Right cardiac atrium (tissue), 5 donors: ENCODE measurements around the gene SERPINB11. TPM values are rescaled to one million over a fixed set of nuclear protein-coding genes. Genes with fewer than 3 reads are reported as not detected.

ENCODE experiments used
- ATAC-seq, 2 donors: fragments of 200-7000 bp; cut with Tn5 transposase; one replicate each; pipeline versions ENCODE4 v1.8.0 to v1.9.1; 2020; ENCODE audit warnings: moderate library complexity in 2 of 2, mild to moderate bottlenecking in 1 of 2
- DNase-seq, 3 donors: peaks; one replicate each; pipeline ENCODE4 v3.0.0-alpha.2; 2020
- H3K27ac ChIP-seq: one replicate; pipeline ENCODE4 v1.5.1; 2013; ENCODE audit warnings: mild to moderate bottlenecking, low read length, control low read depth, moderate library complexity
- H3K27me3 ChIP-seq: one replicate; pipeline ENCODE4 v1.6.1; 2013; ENCODE audit not compliant: control insufficient read depth, insufficient read depth
- H3K4me1 ChIP-seq: one replicate; pipeline ENCODE4 v1.6.1; 2013; ENCODE audit warnings: low read length; ENCODE audit not compliant: control insufficient read depth, insufficient read depth
- H3K4me3 ChIP-seq: one replicate; pipeline ENCODE4 v1.5.1; 2013; ENCODE audit warnings: low read length, control low read depth
- H3K9me3 ChIP-seq: one replicate; pipeline ENCODE4 v1.6.1; 2013; ENCODE audit warnings: low read length; ENCODE audit not compliant: control insufficient read depth
- WGBS: extraction: QIAGEN DNeasy Blood & Tissue Kit; methylation state at CpG from one replicate; pipeline ENCODE4 v1.1.7; 2013; 5-methylcytosine and 5-hydroxymethylcytosine counted together
- intact Hi-C, 4 donors: fragments of 100-400 bp; cut with DNase I; formaldehyde crosslinking; loops; one replicate each; pipeline versions ENCODE4 v1.11.0 to v1.14.0; 2022 to 2023
- polyA plus RNA-seq: library from polyadenylated mRNA; stranded (reverse); fragments of 200-250 nt; gene quantifications from one replicate; pipeline ENCODE4 v1.2.3, GENCODE V29; 2013
- total RNA-seq, 4 donors: library from RNA; stranded (reverse); fragmentation: NEBNext Ultra II Directional; extraction: Animal tissue kit (Norgen Biotek cat#: 25700); gene quantifications; one replicate each; pipeline ENCODE4 v1.2.1, GENCODE V29; 2021
- donor health status: healthy with polysubstance abuse.
- donor health status: DM: no; HTN: yes; CAD: no.
- donor health status: DM: no; HTN: no; CAD: no.
- donor health status: DM: no; HTN: yes; CAD: no; lungs with severe emphysema.
- donor health status: DM: yes; HTN: yes; CAD: no.

Gene SERPINB11
- total and polyA plus RNA-seq, 5 donors, result not detected

DNA sequence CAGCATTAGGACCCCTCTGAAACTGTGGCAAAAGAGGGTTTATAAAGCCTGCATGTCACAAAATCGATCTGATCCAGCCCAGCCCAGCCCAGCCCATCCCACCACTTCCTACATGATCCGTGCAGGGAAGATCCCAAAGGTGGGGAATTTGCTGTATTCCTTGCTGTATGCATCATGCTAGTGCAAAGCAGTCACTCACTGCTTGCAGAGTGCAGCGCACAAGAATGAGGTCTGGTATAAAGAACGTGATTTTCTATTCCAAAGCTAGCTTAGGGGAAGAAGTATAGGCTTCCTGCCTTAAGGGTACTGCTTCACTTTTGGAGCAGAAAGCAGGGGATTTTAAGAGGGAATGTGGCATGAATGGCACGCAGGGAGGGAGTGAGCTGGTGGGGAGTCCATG lies 18.9 kb upstream of the SERPINB11 start:
- Histone ChIP-seq H3K9me3 (no peaks in the 10 kb centered on the region), H3K27ac (no peak overlapping the region), H3K4me3 (no peak overlapping the region), H3K27me3 (peaks cover 3% of the 10 kb centered on the region), H3K4me1 (no peaks in the 10 kb centered on the region)
- DNase-seq (no peak), ATAC-seq (no peak)
- 64% methylated on average over 5 of the region's 5 CpGs for WGBS
- intact Hi-C loops, result no loop called here

DNA sequence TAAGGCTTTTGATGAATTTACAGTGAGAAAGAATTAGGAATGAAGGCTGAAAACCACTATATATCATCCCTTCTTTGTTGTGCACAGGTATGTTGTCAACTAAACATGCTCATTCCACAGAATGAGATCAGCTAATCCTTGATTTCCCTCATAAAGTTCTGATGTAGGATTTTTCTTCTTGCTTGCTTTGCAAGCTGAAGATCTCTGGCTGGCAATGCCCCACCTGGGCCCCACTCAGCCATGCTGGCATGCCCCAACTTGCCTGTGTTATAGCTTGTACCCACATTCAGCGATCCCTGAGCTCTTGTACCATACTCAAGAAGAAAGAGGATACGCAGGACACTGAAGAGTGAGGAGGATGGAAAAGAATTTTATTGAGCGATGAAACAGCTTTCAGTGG lies 18.0 kb upstream of the SERPINB11 start:
- no peak overlapping the region for H3K27ac ChIP-seq
- H3K4me3 ChIP-seq, result no peak overlapping the region
- DNase-seq, result no peak
- H3K27me3 ChIP-seq, result peaks cover 3% of the 10 kb centered on the region
- intact Hi-C loops, result no loop called here
- WGBS, result 95% methylated on average over 3 of the region's 3 CpGs
- H3K4me1 ChIP-seq, result no peaks in the 10 kb centered on the region
- ATAC-seq, result no peak
- H3K9me3 ChIP-seq, result no peaks in the 10 kb centered on the region

DNA sequence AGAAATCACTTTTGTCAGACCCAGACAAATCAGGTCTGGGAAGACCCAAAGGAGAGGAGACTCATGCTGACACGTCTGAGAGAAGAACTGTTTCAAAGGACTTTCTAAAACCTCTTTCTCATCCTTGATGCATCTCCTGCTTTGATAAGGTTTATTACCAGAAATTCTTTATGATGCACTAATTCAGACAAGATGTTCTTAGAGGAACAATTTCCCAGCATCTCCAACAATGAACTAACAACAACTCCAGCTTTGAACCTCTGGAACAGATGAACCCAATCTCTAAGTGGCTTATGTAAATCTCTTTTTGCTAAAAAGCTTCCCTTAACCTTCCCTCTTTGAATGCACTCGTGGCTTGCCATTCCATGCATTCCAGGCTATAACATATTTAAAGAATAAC lies 15.9 kb upstream of the SERPINB11 start:
- H3K4me1 ChIP-seq, result no peaks in the 10 kb centered on the region
- intact Hi-C loops, result no loop called here
- WGBS, result 54% methylated on average over 2 of the region's 2 CpGs
- no peak overlapping the region for H3K27ac ChIP-seq
- peaks cover 3% of the 10 kb centered on the region for H3K27me3 ChIP-seq
- ATAC-seq (no peak), DNase-seq (no peak)
- H3K4me3 ChIP-seq, result no peak overlapping the region
- no peaks in the 10 kb centered on the region for H3K9me3 ChIP-seq

DNA sequence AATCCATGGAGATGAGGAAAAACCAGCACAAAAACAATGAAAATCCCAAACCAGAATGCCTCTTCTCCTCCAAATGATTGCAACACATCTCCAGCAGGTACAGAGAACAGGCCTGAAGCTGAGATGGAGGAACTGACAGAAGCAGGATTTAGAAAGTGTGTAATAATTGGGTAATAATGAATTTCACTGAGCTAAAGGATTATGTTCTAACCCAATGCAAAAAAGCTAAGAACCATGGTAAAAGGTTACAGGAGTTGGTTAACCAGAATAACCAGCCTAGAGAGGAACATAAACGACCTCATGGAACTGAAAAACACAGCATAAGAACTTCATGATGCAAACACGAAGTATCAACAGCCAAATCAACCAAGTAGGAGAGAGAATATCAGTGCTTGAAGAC lies 13.7 kb upstream of the SERPINB11 start:
- 54% methylated on average over 2 of the region's 2 CpGs for WGBS
- no peak overlapping the region for H3K27ac ChIP-seq
- DNase-seq, result no peak
- H3K9me3 ChIP-seq, result no peaks in the 10 kb centered on the region
- peaks cover 3% of the 10 kb centered on the region for H3K27me3 ChIP-seq
- H3K4me1 ChIP-seq, result no peaks in the 10 kb centered on the region
- no peak for ATAC-seq
- no peak overlapping the region for H3K4me3 ChIP-seq
- intact Hi-C loops, result no loop called here

DNA sequence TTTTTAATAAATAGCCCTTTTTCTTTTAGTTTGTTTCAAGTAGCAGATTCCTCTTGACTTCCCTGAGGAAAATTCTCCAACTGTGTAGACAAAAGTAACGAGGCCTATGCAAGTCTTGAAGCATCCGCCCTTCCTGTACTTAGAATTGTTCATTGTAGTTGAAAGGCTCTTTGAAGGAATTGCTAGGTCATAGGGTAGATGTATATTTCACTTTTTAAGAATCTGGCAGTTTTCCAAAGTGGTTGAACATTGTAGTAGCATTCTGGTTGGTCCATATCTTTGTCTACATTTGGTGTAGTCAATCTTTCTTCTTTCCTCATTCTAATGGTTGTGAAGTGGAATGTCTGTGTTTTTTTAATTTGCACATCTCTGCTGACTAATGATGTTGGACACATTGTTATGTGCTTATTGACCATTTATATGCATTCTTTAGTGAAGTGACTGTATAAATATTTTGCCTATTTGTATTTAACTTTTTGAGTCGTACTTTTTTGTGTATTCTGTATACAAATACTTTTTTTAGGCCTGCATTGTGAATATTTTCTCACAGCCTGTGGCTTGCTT lies 5.6 kb upstream of the SERPINB11 start:
- DNase-seq (no peak), ATAC-seq (no peak)
- 58% methylated on average over 3 of the region's 3 CpGs for WGBS
- Histone ChIP-seq H3K9me3 (no peaks in the 10 kb centered on the region), H3K4me3 (no peak overlapping the region), H3K4me1 (no peaks in the 10 kb centered on the region), H3K27me3 (no peaks in the 10 kb centered on the region), H3K27ac (no peak overlapping the region)
- intact Hi-C loops, result no loop called here

DNA sequence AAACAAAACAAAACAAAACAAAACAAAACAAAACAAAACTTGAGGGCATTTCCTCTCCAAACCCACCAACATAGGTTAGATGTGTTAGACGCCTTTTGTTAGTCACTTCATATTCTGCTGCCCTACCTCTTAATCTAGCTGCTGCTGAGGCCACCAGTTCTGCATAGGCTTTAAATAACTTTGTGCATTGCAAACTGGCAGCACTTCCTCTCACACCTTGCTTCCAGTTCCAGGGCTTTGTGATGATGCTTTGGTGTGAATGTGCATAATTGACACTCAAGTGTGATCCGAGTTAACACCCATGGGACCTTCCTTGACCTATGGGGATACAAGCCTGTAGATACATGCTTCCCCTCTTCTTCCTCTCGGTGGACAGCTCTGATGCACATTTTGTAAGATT lies 2.3 kb upstream of the SERPINB11 start:
- 50% methylated on average over 3 of the region's 3 CpGs for WGBS
- no peak for DNase-seq
- Histone ChIP-seq H3K4me3 (no peak overlapping the region), H3K9me3 (no peaks in the 10 kb centered on the region), H3K4me1 (no peaks in the 10 kb centered on the region), H3K27me3 (no peaks in the 10 kb centered on the region), H3K27ac (no peak overlapping the region)
- ATAC-seq, result no peak
- intact Hi-C loops, result no loop called here

DNA sequence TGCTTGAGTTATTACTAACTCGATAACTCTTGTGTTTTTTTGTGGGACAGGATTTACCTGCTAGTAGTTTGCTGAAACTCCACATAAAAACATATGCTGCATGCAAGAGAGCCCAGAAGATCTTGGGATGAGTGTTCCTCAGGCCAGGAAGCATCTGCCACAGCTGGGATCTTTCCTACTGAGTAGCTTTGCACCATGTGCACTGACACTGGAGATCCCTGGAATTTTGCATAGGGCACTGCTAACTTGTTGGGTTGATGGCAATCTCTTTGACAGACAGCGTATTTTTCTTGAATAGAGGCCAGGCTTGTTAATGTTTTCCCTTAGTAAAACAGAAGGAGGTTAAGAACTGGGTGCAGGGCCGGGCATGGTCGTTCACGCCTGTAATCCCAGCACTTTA lies 808 bp upstream of the SERPINB11 start:
- H3K9me3 ChIP-seq, result no peaks in the 10 kb centered on the region
- no peak for DNase-seq
- H3K27me3 ChIP-seq, result no peaks in the 10 kb centered on the region
- intact Hi-C loops, result no loop called here
- no peak overlapping the region for H3K4me3 ChIP-seq
- no peak overlapping the region for H3K27ac ChIP-seq
- no peak for ATAC-seq
- WGBS, result 68% methylated on average over 5 of the region's 5 CpGs
- no peaks in the 10 kb centered on the region for H3K4me1 ChIP-seq

DNA sequence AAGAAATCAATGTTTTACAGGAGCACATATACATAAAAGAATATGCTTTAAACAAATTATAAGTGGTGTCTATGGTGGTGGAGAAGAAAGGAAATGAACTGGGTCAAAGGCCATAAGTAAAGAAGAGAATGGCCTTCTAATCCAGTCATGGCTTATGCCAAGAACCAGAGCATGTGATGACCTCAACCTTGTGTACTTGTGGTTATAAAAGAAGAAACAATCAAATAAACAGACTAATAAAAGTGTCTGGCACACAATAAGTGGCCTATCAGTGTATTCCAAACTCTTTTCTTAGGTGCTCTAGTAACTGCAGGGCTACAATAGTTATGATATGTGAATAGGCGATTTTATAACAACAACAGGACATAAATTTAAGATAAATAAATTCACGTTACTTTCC lies 2.6 kb downstream of the SERPINB11 start:
- H3K4me3 ChIP-seq, result no peak overlapping the region
- no peaks in the 10 kb centered on the region for H3K27me3 ChIP-seq
- H3K4me1 ChIP-seq, result no peaks in the 10 kb centered on the region
- 78% methylated on average over 2 of the region's 2 CpGs for WGBS
- ATAC-seq (no peak), DNase-seq (no peak)
- no peak overlapping the region for H3K27ac ChIP-seq
- intact Hi-C loops, result no loop called here
- H3K9me3 ChIP-seq, result no peaks in the 10 kb centered on the region

DNA sequence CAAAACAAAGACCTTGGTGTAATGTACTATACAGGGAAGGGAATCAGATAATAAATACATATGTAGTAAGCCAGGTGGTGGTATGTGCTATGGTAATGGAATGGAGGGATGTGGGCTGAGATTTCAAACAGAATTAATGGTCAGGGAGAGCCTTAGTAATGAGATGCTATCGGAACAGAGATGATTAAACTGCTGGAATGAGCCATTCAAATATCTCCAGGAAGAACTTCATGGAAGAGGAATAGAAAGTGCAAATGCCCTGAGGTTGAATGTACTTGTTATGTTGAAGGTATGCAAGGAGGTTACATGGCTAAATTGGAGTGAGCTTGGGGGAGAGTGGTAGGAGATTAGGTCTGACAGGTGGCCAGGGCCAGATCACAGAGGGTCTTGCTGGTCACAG lies 5.1 kb downstream of the SERPINB11 start:
- no peak overlapping the region for H3K4me3 ChIP-seq
- H3K4me1 ChIP-seq, result no peaks in the 10 kb centered on the region
- WGBS, result 77% methylated on average over 1 of the region's 1 CpG
- no peaks in the 10 kb centered on the region for H3K9me3 ChIP-seq
- H3K27ac ChIP-seq, result no peak overlapping the region
- intact Hi-C loops, result no loop called here
- ATAC-seq (no peak), DNase-seq (no peak)
- H3K27me3 ChIP-seq, result no peaks in the 10 kb centered on the region

DNA sequence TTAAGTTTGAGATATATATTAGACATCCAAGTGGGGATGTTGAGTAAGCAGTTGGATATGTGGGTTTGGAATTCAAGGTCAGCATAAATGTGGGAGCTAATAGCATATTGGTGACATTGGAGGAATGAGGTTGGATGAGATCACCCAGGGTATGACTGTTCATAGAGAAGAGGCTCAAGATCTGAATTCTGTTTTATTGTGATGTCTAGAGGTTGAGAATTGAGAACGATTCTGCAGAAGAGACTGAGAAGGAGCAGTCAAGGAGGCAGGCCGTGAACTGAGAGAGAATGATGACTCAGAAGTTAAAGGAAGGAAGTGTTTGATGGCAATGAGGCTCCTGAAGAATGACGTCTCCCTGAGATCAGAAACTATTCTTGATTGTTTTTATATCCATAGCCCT lies 5.9 kb downstream of the SERPINB11 start:
- WGBS, result 55% methylated on average over 3 of the region's 3 CpGs
- Histone ChIP-seq H3K27ac (no peak overlapping the region), H3K4me1 (no peaks in the 10 kb centered on the region), H3K9me3 (no peaks in the 10 kb centered on the region), H3K4me3 (no peak overlapping the region), H3K27me3 (no peaks in the 10 kb centered on the region)
- intact Hi-C loops, result no loop called here
- ATAC-seq (no peak), DNase-seq (no peak)

DNA sequence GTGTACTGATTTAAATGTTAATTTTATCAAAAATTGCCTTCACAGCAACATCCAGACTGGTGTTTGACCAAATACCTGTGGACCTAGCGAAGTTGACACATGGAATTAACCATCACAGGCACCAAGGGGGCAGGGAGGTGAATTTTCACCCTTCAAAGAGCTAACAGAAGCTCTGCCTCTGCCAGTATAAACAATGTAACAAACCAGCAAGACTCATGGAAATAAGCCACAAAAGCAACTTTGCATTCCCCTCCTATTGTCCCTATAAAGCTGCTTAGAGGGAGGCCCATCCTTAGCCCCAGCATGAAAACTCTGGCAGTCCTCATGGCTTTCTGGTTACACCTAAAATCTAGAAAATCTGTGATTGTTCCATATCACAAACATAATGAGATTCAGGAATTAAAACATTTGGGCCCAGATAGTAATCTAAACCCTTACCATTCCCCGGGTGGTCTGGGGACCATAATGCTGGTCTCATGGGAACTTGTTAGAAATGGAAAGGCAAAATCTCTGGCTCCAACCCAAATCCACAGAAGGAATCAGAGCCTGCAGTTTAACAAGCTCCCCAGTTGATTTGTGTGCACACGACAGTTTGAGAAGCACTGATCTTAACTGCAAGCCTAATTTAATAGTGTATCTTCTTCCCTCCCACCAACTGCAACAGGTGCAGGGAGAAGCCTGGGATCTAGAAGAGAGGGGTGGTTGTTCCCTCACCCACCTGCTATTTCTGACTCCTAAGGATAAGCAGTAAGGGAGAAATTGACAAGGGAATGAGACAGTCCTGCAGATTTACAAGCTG lies 23.1 kb downstream of the SERPINB11 start:
- ATAC-seq (no peak), DNase-seq (no peak)
- H3K27me3 ChIP-seq, result no peaks in the 10 kb centered on the region
- intact Hi-C loops, result no loop called here
- no peak overlapping the region for H3K27ac ChIP-seq
- H3K4me3 ChIP-seq, result no peak overlapping the region
- no peaks in the 10 kb centered on the region for H3K4me1 ChIP-seq
- 18% methylated on average over 3 of the region's 3 CpGs for WGBS
- H3K9me3 ChIP-seq, result no peaks in the 10 kb centered on the region

DNA sequence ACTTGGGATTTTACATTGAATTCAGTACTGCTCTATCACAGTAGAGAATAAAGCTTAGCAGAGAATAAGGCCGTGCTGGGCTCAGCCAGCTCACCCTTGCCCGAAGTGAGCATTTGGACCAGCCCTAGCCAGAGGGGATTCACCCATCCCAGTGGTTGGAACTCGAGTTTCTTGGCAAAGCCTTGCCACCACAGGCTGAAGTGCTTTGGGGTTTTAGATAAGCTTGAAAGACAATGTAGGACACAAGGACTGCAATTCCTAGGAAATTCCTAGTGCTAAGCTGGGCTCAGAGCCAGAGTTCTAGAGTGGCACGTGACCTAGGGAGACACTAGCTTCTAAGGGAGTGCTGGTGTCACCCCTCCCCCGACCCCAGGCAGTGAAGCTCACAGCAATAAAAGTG lies 28.0 kb downstream of the SERPINB11 start:
- DNase-seq (no peak), ATAC-seq (no peak)
- Histone ChIP-seq H3K27ac (no peak overlapping the region), H3K9me3 (no peaks in the 10 kb centered on the region), H3K4me3 (no peak overlapping the region), H3K27me3 (no peaks in the 10 kb centered on the region), H3K4me1 (no peaks in the 10 kb centered on the region)
- WGBS, result 65% methylated on average over 5 of the region's 5 CpGs
- intact Hi-C loops, result no loop called here
